ENCODE results near the gene ARL2.

The ARL2 gene

DNA sequence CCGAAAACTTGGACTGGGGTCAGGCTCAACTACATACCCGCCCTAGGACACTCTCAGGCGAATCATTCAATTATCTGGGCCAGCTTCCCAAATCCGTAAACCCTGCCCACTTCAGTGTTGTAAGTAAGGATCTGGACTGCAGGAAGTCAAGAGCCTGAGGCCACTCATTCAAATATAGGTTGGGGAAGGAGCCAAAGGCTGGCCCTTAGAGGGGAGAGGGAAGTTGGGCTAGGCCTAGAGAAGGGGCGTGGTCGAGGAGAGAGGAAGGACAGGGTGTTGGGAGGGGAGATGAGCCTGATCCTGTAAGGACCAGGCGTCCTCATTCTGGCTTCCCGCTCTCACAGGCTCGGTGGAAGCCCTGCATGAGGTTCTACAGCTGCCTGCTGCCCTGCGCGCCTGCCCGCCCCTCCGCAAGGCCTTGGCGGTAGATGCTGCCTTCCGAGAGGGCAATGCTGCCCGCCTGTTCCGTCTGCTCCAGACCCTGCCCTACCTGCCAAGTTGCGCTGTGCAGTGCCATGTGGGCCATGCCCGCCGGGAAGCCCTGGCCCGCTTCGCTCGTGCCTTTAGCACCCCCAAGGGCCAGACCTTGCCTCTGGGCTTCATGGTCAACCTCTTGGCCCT lies 30.0 kb downstream of the ARL2 start:
- Mint-ChIP-seq H3K9me3 (no peaks in the 10 kb centered on the region), H3K4me3 (peak overlapping the region; percentile 11), H3K27ac (peak overlapping the region; percentile 74), H3K36me3 (ENCODE audit: low read depth) (peaks cover 37% of the 10 kb centered on the region), H3K27me3 (peaks cover 14% of the 10 kb centered on the region), H3K4me1 (ENCODE audit: low read depth) (peaks cover 74% of the 10 kb centered on the region)
- intact Hi-C loops (cut with micrococcal nuclease): loop anchor here (5.0 kb wide), 1 partner anchor 38 kb away; the partner anchor contains the start of genes CDCA5 and ZFPL1

DNA sequence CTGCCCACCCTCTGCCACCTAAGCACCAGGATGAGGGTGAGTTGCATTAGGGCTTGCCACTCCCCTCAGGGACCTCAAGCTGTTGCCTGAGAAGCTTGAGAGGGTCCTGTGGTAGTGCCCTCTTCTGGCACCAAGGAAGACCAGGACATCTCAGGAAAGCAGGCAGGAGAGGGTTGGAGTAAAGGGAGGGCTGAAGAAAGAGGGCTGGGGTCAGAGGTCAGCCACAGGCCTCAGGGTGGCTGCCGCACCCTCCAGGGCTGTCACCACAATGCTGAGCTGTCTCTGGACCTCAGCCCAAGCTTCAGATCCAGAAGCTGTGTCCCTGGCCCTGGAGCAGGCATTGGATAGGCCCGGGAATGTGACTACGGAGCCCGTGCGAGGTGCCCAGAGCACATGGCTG lies 31.1 kb downstream of the ARL2 start:
- no peaks in the 10 kb centered on the region for H3K9me3 Mint-ChIP-seq
- H3K36me3 Mint-ChIP-seq (ENCODE audit: low read depth): peaks cover 30% of the 10 kb centered on the region
- no peak overlapping the region for H3K27ac Mint-ChIP-seq
- no peak overlapping the region for H3K4me3 Mint-ChIP-seq
- H3K27me3 Mint-ChIP-seq: peaks cover 13% of the 10 kb centered on the region
- intact Hi-C loops (cut with micrococcal nuclease): no loop called here
- peaks cover 68% of the 10 kb centered on the region for H3K4me1 Mint-ChIP-seq (ENCODE audit: low read depth)

DNA sequence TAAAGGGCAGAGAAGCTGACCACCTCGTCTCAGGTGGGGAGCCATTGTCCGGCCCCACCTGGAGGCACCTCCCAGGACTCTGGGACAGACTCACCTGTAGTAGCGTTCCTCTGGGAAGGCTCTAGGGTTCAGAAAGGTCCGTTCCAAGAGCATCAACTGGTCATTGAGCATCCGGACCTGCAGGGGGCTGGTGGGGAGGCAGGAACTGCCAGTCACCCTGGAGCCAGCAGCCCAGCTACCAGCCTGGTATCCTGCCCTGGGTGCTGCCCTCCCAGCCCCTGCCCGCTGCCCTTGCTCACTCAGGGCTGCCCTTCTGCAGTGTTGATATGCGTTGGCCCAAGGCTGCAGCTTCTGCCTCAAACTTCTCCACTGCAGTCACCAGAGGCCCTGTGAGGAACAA lies 31.8 kb downstream of the ARL2 start:
- H3K4me3 Mint-ChIP-seq: no peak overlapping the region
- peaks cover 67% of the 10 kb centered on the region for H3K4me1 Mint-ChIP-seq (ENCODE audit: low read depth)
- H3K36me3 Mint-ChIP-seq (ENCODE audit: low read depth): peaks cover 27% of the 10 kb centered on the region
- no peak overlapping the region for H3K27ac Mint-ChIP-seq
- intact Hi-C loops (cut with micrococcal nuclease): no loop called here
- peaks cover 13% of the 10 kb centered on the region for H3K27me3 Mint-ChIP-seq
- no peaks in the 10 kb centered on the region for H3K9me3 Mint-ChIP-seq

DNA sequence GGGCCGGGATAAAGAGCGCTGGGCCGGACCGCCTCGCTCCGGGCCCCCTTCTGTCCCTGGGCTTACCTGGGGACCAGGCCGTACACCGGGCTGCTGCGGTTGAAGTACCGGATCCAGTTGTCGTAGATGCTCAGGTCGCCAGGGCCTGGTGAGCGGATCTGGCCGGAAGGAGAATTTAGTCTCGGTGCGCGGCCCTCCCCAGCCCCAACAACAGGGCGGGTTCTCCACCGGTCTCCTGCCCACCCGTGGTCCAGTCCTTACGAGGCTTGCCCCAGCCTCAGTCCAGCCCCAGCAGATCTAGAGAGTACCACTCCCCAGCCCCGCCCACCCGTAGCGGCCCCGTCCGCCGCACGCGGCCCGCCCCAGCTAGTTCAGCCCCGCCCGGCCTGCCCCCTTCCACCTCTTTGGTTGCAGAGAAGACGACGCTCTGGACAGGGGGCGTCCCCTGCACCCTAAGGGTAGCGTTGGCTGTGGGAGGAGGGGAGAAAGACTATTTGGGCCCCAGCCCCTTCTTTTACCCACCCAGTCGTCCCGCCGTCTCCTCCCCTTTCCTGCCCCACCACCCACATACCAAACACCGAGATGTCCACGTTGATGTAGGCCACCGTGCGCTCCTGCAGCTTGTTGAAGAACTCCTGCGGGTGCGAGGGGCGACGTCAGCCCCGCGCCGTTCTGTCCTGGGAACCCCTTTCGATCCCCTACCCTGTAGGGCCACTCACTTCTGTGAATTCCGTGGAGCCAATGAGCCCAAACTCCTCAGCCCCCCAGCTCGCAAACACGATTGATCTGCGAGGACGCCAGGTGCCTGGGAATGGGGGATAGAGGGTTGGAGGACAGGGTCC lies 33.8 kb downstream of the ARL2 start:
- Mint-ChIP-seq H3K36me3 (ENCODE audit: low read depth) (peaks cover 23% of the 10 kb centered on the region), H3K4me3 (peak overlapping the region; percentile 68)
- intact Hi-C loops (cut with micrococcal nuclease): no loop called here

DNA sequence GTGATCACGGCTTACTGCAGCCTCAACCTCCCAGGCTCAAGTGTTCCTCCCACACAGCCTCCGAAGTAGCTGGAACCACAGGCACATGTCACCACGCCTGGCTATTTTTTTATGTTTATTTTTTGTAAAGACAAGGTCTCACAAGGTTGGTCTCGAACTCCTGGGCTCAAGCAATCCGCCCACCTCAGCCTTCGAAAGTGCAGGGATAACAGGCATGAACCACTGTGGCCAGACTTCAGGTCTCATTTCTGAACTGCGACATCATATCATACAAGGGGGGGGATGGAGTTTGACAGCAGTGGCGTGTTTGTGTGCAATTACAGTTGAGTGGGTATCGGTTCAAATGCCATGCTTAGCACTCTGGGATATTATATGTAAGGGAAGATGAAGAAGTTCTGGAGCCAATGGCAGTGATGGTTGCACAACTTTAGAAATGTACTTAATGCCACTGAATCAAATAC lies 37.5 kb downstream of the ARL2 start:
- Mint-ChIP-seq H3K36me3 (ENCODE audit: low read depth) (no peaks in the 10 kb centered on the region), H3K4me3 (no peak overlapping the region), H3K27ac (no peak overlapping the region), H3K27me3 (peaks cover 35% of the 10 kb centered on the region), H3K9me3 (no peaks in the 10 kb centered on the region), H3K4me1 (ENCODE audit: low read depth) (peaks cover 36% of the 10 kb centered on the region)
- intact Hi-C loops (cut with micrococcal nuclease): no loop called here

More for the DNA sequence above, 33.8 kb downstream of the ARL2 start:
- Mint-ChIP-seq H3K4me1 (ENCODE audit: low read depth) (peaks cover 55% of the 10 kb centered on the region), H3K27ac (peak overlapping the region; percentile 76), H3K27me3 (peaks cover 20% of the 10 kb centered on the region), H3K9me3 (no peaks in the 10 kb centered on the region)

DNA sequence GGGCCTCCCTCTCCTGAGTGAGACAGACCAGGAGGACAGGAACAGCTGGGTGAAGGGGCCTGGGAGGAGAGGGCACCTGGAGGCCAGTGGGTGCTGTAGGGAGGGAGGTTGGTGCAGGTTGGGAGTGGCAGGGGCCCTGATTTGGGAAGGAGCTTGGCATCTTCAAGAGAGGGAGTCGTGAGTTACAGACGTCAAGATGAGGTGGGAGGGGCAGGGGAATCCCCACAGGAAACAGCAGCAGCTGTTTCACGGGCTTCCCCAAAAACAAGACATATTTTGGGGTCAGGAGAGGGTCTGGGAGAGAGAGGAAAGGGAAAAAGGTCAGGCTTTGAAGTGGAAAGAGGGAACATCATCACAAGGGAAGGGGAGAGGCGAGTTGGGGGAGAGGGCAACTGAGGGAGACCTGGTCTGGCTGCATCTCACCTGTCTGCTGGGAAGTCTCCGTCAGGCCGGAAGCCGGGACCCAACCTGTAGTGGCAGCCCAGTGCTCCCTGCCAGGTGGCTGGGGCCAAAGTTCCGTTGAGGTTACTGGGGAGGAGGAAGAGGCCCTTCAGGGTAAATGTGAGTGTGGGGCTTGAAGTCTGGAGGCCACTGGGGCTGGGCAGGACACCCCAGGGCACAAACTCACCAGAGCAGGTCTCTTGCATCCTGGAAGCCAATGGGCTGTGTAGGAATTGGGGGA lies 40.0 kb downstream of the ARL2 start:
- peaks cover 30% of the 10 kb centered on the region for H3K27me3 Mint-ChIP-seq
- no peak overlapping the region for H3K4me3 Mint-ChIP-seq
- intact Hi-C loops (cut with micrococcal nuclease): no loop called here
- H3K9me3 Mint-ChIP-seq: no peaks in the 10 kb centered on the region
- peaks cover 22% of the 10 kb centered on the region for H3K4me1 Mint-ChIP-seq (ENCODE audit: low read depth)
- peak overlapping the region; percentile 20 for H3K27ac Mint-ChIP-seq
- no peaks in the 10 kb centered on the region for H3K36me3 Mint-ChIP-seq (ENCODE audit: low read depth)

DNA sequence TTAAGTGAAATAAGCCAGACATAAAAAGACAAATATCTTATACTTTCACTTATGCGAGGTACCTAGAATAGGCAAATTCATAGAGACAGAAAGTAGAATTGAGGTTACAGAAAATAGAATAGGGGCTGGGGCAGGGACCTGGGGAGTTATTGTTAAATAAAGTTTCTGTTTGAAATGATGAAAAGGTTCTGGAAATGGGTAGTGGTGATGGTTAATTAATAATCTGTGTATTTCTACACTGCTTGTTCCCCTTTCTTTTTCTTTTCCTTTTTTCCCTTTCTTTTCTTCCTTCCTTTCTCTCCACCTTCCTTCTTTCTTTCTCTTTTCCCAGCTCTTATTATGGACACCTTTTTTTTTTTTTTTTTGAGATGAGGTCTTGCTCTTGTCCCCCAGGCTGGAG lies 41.6 kb downstream of the ARL2 start:
- no peak overlapping the region for H3K27ac Mint-ChIP-seq
- peaks cover 41% of the 10 kb centered on the region for H3K27me3 Mint-ChIP-seq
- H3K36me3 Mint-ChIP-seq (ENCODE audit: low read depth): no peaks in the 10 kb centered on the region
- H3K4me3 Mint-ChIP-seq: no peak overlapping the region
- peaks cover 35% of the 10 kb centered on the region for H3K4me1 Mint-ChIP-seq (ENCODE audit: low read depth)
- intact Hi-C loops (cut with micrococcal nuclease): no loop called here
- no peaks in the 10 kb centered on the region for H3K9me3 Mint-ChIP-seq

DNA sequence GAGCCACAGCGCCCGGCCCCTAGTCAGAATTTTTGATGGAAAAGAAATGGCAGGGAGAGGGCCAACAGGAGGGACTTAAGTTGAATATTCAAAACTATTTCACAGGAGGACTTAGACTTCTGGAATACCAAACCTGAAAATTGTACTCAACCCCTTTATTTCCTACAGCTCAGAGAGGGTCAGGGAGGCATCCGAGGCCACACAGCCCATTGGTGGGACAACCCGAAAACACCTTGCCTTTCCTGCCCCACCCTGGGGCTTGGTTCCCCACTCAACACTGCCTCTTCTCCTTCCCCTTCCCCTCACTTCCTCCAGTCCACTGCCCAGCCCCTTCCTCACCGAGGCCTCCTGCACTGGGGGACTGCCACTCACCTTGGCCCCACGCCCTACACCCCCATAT lies 43.0 kb downstream of the ARL2 start:
- Mint-ChIP-seq H3K4me1 (ENCODE audit: low read depth) (peaks cover 48% of the 10 kb centered on the region), H3K9me3 (no peaks in the 10 kb centered on the region), H3K27ac (no peak overlapping the region), H3K27me3 (peaks cover 47% of the 10 kb centered on the region), H3K4me3 (no peak overlapping the region), H3K36me3 (ENCODE audit: low read depth) (no peaks in the 10 kb centered on the region)
- intact Hi-C loops (cut with micrococcal nuclease): no loop called here

DNA sequence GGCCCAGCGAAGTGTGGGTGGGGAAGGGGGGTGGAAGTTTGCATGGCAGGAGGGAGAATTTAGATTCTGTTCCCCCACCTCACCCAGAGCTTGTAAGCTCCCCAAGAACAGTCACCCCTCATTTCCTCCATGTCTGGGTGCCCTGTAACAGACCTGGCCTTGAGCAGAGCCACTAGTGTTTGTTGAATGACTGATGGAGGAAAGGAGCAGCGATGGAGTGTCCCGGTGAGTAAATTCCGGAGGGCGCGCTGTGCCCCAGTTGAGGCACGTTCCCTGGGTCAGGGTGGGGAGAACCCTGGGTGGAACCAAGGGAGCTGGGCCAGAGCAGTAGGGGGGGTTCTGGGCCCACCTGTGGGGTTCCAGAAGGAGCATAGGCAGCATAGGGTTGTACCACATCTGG lies 43.6 kb downstream of the ARL2 start:
- Mint-ChIP-seq H3K9me3 (no peaks in the 10 kb centered on the region), H3K36me3 (ENCODE audit: low read depth) (no peaks in the 10 kb centered on the region), H3K27me3 (peaks cover 47% of the 10 kb centered on the region), H3K4me1 (ENCODE audit: low read depth) (peaks cover 53% of the 10 kb centered on the region), H3K27ac (no peak overlapping the region), H3K4me3 (no peak overlapping the region)
- intact Hi-C loops (cut with micrococcal nuclease): no loop called here

DNA sequence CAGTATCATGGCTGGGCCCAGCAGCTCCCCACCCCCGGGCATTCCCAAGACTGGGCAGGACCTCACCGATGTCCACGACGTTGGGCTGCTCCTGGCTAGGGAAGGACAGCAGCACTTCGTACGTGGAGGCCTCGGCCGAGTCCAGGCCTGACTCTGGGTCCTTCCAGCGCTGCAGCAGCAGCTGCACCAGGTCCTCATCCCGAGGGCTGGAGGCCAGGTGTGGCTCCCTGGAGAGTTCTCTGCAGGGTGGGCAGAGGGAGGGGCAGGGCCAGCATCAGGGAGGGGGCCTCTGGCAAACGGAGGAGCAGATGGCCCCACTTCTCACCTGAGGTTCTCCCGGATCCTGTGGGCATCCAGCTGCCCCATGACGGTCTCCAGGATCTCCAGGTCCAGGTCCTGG lies 44.1 kb downstream of the ARL2 start:
- Mint-ChIP-seq H3K9me3 (no peaks in the 10 kb centered on the region), H3K36me3 (ENCODE audit: low read depth) (no peaks in the 10 kb centered on the region), H3K4me1 (ENCODE audit: low read depth) (peaks cover 56% of the 10 kb centered on the region), H3K27me3 (peaks cover 45% of the 10 kb centered on the region), H3K27ac (no peak overlapping the region), H3K4me3 (no peak overlapping the region)
- intact Hi-C loops (cut with micrococcal nuclease): no loop called here

DNA sequence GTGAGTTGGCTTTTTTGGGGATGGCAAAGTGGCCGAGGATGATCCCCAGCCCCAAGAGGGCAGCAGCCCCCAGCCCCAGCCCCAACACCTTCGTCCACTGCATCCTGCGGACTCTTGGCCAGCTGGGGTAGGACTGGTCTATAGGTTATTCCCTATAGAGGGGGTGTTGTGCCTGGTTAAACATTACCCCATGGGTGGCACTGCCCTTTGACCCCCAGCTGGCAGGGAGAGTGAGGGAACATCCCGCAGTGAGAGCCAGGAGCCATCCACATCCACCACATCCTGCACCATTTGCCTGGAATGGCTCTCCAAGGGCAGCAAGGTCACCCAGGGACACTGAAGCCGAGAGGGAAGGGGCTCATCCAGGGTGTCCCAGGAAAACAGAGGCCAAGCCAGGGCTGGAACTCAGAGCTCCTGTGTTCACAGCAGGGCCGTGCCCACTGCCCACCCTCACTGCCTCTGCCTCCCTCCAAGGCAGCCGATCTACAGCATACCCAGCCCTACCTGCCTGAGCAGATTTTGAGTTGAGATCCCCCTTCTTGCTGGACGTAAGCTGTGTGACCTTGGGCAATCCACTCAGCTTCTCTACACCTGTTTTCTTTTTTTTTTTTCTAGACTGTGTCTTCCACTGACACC lies 44.6 kb downstream of the ARL2 start, which contains the start of gene NAALADL1:
NAALADL1 (minus strand) TSS at position 135 of the 636 bp plus-strand sequence; CDS start at position 103, 32 bp downstream.
- Mint-ChIP-seq H3K9me3 (no peaks in the 10 kb centered on the region), H3K27ac (no peak within 1 kb of the TSS), H3K27me3 (peaks cover 48% of the 10 kb centered on the region), H3K4me3 (no peak within 1 kb of the TSS), H3K4me1 (ENCODE audit: low read depth) (peaks cover 56% of the 10 kb centered on the region), H3K36me3 (ENCODE audit: low read depth) (no peaks in the 10 kb centered on the region)
- intact Hi-C loops (cut with micrococcal nuclease): no loop called here

DNA sequence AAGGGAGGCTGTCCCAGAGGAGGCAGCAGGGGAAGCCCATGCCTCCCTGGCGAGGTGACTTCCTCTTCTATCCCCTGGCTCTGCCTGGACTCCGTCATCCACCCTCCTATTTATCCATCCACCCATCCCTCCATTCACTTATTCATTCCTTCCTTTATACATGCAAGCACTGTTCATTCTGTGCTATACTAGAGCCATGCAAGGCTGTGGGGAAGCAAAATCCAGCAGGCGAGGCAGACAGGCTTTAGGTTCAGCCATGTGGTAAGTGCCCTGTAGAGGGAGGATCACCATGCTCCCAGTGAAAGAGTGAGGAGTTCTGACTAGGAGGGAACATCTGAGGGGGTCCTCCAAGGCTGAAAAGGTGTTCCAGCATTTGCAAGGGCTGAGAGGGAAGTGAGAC lies 45.6 kb downstream of the ARL2 start:
- H3K4me3 Mint-ChIP-seq: no peak overlapping the region
- H3K9me3 Mint-ChIP-seq: no peaks in the 10 kb centered on the region
- no peak overlapping the region for H3K27ac Mint-ChIP-seq
- H3K27me3 Mint-ChIP-seq: peaks cover 40% of the 10 kb centered on the region
- intact Hi-C loops (cut with micrococcal nuclease): no loop called here
- no peaks in the 10 kb centered on the region for H3K36me3 Mint-ChIP-seq (ENCODE audit: low read depth)
- peaks cover 51% of the 10 kb centered on the region for H3K4me1 Mint-ChIP-seq (ENCODE audit: low read depth)

DNA sequence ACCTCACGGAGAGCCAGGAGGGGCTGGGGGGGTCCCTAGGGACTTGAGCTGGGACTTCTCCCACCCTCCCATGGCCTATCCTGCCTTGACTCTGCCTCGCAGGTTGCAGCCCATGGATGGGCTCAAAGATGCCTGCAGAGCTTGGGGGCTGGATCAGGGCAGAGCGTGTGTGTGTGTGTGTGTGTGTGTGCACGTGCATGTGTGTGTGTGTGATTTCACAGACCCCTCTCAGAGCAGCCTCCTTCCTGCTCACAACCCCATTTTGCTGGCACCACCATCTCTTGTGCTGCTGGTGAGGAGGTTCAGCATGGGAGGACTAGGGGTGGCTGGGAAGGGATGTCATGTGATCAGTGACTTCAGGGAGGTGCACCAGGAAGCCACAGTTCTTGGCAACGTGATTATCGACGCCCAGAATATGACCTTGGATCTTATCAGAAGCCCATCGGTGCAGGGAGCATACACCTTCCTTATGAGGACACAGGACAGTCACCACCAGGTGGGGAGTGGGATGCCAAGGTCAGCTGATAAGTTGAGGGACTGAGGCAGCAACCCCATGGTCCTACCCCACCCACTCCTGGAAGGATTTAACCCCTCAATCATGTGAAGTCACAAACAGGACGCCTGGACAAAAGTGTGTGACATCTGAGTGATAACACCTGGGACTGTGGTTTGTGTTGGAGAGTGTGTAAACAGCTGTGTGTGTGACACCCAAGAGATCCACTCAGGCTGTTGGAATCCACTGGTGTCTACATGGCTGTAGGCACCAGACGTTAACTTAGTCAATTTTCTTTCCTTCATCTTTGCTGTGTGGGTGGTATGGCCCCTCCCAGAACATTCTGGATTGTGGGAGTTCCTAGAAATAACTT lies 46.2 kb downstream of the ARL2 start:
- no peak overlapping the region for H3K4me3 Mint-ChIP-seq
- intact Hi-C loops (cut with micrococcal nuclease): no loop called here

More for the DNA sequence above, 46.2 kb downstream of the ARL2 start:
- H3K9me3 Mint-ChIP-seq: no peaks in the 10 kb centered on the region
- H3K4me1 Mint-ChIP-seq (ENCODE audit: low read depth): peaks cover 52% of the 10 kb centered on the region
- H3K27ac Mint-ChIP-seq: no peak overlapping the region
- no peaks in the 10 kb centered on the region for H3K36me3 Mint-ChIP-seq (ENCODE audit: low read depth)
- H3K27me3 Mint-ChIP-seq: peaks cover 39% of the 10 kb centered on the region

Measured in dendritic cell treated with granulocyte-macrophage colony-stimulating factor and Interleukin-4, amounts not matched to agents 40 ng/mL and 50 ng/mL, for 4 days (primary cell).